Adipocyte (in vitro differentiated cells): Measurements from ENCODE around the gene NBL1.
"Not testable (repeated sequence)": the region's sequence is repeated elsewhere in the genome, so short reads cannot be mapped to it uniquely, and the experiment has no call there.

Source experiments
- DNase-seq: peaks from one replicate; pipeline ENCODE4 v3.0.0-alpha.2; 2015; ENCODE audit warnings: low read depth
- H3K27me3 ChIP-seq: replicated peaks from 2 replicates; pipeline ENCODE4 v1.7.0; 2013; ENCODE audit warnings: mild to moderate bottlenecking, low read length, moderate library complexity; ENCODE audit not compliant: control insufficient read depth, insufficient read depth
- H3K36me3 ChIP-seq: 2 replicates; pipeline ENCODE4 v1.7.0; 2013; ENCODE audit warnings: low read length, mild to moderate bottlenecking, moderate library complexity; ENCODE audit not compliant: control insufficient read depth, insufficient read depth, severe bottlenecking
- H3K4me1 ChIP-seq: 2 replicates; pipeline ENCODE4 v1.7.0; 2013; ENCODE audit warnings: mild to moderate bottlenecking, low read length, moderate library complexity; ENCODE audit not compliant: control insufficient read depth, insufficient read depth
- H3K4me3 ChIP-seq: 2 replicates; pipeline ENCODE4 v1.7.0; 2013; ENCODE audit warnings: mild to moderate bottlenecking, low read length, moderate library complexity
- H3K9ac ChIP-seq: 2 replicates; pipeline ENCODE4 v1.7.0; 2013; ENCODE audit warnings: mild to moderate bottlenecking, low read length, moderate library complexity
- H3K9me3 ChIP-seq: 2 replicates; pipeline ENCODE4 v1.7.0; 2013; ENCODE audit warnings: mild to moderate bottlenecking, low read length, moderate library complexity; ENCODE audit not compliant: control insufficient read depth

Gene NBL1

DNA sequence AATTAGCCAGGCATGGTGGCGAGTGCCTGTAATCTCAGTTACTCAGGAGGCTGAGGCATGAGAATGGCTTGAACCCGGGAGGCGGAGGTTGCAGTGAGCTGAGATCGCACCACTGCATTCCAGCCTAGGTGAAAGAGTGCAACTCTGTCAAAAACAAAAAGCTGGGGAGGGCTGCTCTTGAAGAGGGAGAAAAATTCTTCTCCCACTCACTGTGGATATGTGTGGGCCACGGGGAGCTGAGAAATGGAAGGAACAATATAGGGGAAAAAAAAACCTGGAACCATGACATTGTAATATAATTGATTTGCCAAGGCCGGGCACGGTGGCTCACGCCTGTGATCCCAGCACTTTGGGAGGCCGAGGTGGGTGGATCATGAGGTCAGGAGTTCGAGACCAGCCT is 7.4 kb upstream of the NBL1 start:
- DNase-seq, H3K27me3 ChIP-seq, H3K36me3 ChIP-seq: not testable (repeated sequence)

DNA sequence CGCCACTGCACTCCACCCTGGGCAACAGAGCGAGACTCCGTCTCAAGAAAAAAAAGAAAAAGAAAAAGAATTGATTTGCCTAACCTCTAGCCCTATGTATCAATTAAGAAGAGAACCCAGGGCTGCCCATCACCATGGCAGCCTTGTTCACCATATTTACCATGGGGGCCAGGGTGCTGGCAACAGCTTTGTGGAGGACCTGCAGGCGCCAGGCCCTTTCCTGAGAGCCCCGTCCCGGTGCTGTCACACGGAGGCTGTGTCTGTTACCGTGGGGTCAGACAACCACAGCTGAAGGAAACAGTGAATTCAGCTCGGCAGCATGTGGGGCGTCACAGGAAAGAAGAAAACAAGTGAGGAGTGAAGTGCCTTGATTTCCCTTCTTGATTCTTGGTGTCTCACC is 6.5 kb upstream of the NBL1 start:
- H3K36me3 ChIP-seq = no peaks in the 10 kb centered on the region
- H3K4me3 ChIP-seq = no peak overlapping the region
- no peaks in the 10 kb centered on the region for H3K27me3 ChIP-seq
- H3K9ac ChIP-seq = no peak overlapping the region
- DNase-seq = no peak
- H3K4me1 ChIP-seq = peaks cover 9% of the 10 kb centered on the region
- H3K9me3 ChIP-seq = no peaks in the 10 kb centered on the region

More for the DNA sequence above, 7.4 kb upstream of the NBL1 start:
- H3K4me3 ChIP-seq, H3K4me1 ChIP-seq, H3K9me3 ChIP-seq, H3K9ac ChIP-seq: not testable (repeated sequence)

DNA sequence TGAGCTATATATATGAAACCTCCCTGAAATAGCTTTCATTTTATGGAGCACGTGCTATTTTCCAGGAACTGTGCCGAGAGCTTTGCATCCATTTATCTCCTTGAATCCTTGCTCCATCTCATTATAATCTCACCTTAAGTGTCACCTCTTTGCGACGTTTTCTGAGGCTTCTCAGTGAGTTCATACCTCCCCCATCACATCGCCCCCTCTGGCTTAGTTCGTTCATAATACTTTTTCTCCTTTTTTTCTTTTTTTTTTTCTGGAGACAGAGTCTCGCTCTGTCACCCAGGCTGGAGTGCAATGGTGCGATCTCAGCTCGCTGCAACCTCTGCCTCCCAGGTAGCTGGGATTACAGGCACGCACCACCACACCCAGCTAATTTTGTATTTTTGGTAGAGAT is 4.9 kb upstream of the NBL1 start:
- not testable (repeated sequence) for DNase-seq, H3K27me3 ChIP-seq, H3K9ac ChIP-seq, H3K9me3 ChIP-seq, H3K4me3 ChIP-seq, H3K36me3 ChIP-seq
- peaks cover 15% of the 10 kb centered on the region for H3K4me1 ChIP-seq

DNA sequence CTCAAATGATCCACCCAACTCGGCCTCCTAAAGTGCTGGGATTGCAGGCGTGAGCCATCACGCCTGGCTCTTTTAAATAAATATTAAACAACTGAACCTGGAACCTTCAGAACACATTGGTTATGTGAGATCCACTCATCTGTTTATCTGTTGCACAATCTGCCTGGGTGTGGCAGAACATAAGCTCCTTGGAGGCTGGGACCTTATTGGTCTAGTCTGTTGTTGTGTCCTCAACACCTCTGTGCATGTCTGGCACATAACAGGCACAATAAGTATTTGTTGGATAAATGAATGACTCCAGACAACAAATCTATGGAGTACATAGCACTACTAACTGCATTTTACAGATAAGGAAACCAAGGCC is 4.1 kb upstream of the NBL1 start:
- Histone ChIP-seq H3K4me3 (no peak overlapping the region), H3K4me1 (peaks cover 15% of the 10 kb centered on the region), H3K9me3 (no peaks in the 10 kb centered on the region), H3K9ac (no peak overlapping the region), H3K36me3 (no peaks in the 10 kb centered on the region), H3K27me3 (no peaks in the 10 kb centered on the region)
- peak; percentile 67 for DNase-seq

DNA sequence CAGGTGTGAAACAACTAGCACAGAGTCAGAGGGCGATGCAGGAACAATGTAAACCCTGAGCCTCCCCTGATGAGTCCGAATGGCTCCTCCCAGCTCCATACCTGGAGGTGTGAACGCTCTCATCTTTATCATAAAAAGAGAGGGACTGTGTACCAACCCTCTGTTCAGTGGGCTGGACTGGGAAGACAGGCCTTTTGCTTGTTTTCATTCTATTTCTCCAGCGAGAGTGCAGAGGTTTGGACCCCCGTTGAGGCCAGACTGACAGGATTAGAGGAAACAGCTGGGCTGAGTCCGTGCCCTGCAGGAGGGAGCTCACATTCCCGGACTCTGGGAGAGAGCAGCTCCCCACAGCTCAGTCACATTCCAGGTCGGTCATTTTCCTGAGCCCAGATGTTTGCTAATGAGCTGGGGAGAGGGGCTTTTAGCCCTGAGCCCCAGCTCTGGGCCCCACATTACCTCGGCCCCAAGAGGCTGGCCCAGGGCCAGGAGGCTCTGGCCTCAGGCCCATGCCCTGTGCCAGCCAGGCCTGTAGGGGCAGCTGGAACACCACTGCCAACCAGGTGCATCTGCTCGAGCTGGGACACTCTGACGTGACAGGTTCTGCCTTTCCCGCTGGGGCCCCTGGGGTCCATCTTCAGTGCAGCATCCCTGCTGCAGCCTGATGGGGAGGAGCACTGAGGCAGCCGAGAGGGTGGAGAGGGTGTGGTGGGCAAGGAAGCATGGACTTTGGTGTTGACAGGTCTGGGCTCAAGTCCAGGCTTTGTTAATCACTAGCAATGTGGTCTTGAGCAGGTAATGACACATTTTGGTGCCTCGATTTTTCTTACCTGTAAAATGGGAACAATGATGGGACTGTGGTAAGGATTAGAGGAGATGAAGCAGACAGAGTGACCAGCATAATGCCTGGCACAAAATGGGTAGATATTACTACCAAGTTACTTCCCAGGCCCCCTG is 3.5 kb upstream of the NBL1 start:
- H3K27me3 ChIP-seq = no peaks in the 10 kb centered on the region
- peak; percentile 60 for DNase-seq

DNA sequence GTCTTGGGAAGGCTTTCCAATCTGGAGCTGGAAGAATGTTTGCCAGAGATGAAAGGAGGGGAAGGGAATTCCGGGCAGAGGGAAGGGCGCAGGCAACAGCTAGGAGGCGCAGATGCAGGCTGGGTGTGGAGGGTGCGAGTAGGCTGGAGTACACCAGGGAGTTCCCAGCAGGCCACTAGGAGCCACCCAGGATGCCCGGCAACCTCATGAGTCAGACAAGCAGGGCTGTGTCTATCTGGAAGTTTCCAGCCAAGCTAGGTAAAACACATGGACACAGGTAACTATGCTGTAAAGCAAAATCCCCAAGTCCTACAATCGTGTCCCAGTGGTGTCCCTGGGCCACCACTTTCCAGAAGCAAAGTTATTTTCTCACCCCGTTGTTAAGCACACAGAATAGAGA is 990 bp upstream of the NBL1 start:
- Histone ChIP-seq H3K27me3 (no peaks in the 10 kb centered on the region), H3K4me3 (peak overlapping the region; percentile 83), H3K9me3 (no peaks in the 10 kb centered on the region), H3K36me3 (no peaks in the 10 kb centered on the region), H3K4me1 (peaks cover 28% of the 10 kb centered on the region), H3K9ac (peak overlapping the region; percentile 88)
- DNase-seq = peak; percentile 27

More for the DNA sequence above, 3.5 kb upstream of the NBL1 start:
- no peaks in the 10 kb centered on the region for H3K36me3 ChIP-seq
- H3K4me1 ChIP-seq = peaks cover 18% of the 10 kb centered on the region
- H3K9ac ChIP-seq = no peak overlapping the region
- no peaks in the 10 kb centered on the region for H3K9me3 ChIP-seq
- H3K4me3 ChIP-seq = no peak overlapping the region

DNA sequence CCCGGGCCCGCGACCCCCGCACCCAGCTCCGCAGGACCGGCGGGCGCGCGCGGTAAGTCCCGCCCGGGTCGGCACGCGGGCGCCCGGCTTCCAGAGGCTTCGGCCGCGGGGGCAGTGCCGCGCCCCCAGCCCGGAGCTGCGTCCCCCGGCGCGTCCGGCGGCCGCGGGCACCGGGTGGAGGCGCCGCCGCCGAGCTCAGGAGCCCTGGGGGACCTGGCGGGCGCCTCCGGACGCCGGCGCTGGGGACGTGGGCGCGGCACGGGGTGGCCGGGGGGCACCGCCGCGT is 227 bp downstream of the NBL1 start:
- Histone ChIP-seq H3K9me3 (no peaks in the 10 kb centered on the region), H3K36me3 (no peaks in the 10 kb centered on the region), H3K27me3 (no peaks in the 10 kb centered on the region), H3K9ac (peak overlapping the region; percentile 97), H3K4me3 (peak overlapping the region; percentile 94), H3K4me1 (peaks cover 28% of the 10 kb centered on the region)
- peak; percentile 64 for DNase-seq

DNA sequence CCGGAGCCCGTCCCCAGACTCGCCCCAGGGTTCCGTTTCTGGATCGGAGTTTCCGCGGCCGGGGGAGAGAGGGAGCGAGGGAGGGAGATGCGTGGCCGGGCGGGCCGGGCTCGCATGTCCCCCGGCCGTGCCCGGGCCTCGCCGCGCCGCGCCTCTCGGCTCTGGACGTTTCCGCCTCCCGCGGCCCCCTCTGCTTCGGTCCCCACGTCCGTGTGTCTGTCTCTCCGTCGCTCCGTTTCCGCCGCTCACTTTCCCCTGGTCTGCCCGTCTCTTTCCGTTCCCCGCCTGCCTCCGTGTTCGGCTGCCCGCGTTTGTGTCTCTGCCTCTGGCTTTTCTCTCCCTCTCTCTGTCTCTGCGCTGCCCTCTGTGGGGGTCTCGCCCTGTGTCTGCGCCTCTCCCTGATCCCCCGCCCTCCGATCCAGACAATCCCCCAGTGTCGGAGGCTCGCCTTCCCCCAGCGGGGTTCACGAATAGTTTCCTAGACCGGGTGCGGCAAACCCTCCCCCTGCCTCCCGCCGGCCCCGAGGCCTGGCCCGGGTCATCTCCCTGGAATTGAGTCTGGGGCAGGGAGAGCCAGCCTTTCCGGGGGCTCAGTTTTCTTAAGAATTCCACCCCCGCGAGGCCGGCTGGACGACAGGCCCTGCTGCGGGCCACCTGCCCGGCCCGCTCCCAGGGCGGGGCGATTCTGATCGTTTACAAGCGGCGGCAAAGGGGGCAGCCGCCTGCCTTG is 735 bp downstream of the NBL1 start:
- DNase-seq = peak; percentile 66
- Histone ChIP-seq H3K27me3 (no peaks in the 10 kb centered on the region), H3K36me3 (no peaks in the 10 kb centered on the region), H3K9me3 (no peaks in the 10 kb centered on the region), H3K4me3 (peak overlapping the region; percentile 94), H3K9ac (peak overlapping the region; percentile 97), H3K4me1 (peaks cover 28% of the 10 kb centered on the region)

DNA sequence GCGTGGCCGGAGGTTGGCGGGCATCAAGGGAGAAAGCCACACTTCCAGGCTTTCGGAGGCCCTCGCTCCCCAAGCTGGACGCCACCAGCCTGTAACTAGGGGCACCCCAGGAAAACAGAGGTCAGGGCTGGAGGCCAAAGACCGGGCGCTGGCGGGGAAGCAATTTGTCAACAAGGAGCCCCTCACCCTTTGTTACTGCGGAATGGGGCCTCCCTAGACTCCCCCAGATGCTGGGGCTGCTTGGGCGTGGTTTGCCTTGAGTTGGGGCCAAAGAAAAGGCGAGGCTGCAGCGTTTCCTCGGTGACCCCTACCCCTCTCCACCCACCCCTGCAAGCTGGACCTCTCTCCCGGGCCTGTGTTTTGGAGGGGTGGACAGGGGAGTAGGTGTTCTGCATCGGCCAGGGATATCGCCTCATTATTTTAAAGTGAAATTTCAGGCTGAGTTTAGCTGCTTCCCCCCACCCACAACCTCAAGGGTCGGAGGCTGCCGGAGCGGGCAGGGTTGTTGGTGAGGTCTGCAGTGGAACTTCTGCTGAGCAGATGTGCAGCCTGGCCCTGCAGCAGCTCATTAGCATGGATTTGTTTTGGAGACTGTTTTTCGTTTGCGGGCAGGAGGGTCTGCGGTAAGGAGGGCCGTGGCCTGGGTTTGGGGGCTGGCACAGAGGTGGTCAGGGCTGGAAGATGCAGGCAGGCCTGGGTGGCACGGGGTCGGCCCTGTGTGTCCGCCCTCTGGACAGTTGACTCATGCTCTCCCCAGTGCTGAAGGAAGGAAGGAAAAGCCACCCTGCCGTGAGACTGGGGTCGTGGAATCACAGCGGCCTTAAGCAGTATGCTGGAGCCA is 1.5 kb downstream of the NBL1 start:
- Histone ChIP-seq H3K4me1 (peaks cover 28% of the 10 kb centered on the region), H3K36me3 (no peaks in the 10 kb centered on the region), H3K27me3 (no peaks in the 10 kb centered on the region), H3K4me3 (peak overlapping the region; percentile 94), H3K9ac (peak overlapping the region; percentile 97), H3K9me3 (no peaks in the 10 kb centered on the region)
- DNase-seq = peak; percentile 37

DNA sequence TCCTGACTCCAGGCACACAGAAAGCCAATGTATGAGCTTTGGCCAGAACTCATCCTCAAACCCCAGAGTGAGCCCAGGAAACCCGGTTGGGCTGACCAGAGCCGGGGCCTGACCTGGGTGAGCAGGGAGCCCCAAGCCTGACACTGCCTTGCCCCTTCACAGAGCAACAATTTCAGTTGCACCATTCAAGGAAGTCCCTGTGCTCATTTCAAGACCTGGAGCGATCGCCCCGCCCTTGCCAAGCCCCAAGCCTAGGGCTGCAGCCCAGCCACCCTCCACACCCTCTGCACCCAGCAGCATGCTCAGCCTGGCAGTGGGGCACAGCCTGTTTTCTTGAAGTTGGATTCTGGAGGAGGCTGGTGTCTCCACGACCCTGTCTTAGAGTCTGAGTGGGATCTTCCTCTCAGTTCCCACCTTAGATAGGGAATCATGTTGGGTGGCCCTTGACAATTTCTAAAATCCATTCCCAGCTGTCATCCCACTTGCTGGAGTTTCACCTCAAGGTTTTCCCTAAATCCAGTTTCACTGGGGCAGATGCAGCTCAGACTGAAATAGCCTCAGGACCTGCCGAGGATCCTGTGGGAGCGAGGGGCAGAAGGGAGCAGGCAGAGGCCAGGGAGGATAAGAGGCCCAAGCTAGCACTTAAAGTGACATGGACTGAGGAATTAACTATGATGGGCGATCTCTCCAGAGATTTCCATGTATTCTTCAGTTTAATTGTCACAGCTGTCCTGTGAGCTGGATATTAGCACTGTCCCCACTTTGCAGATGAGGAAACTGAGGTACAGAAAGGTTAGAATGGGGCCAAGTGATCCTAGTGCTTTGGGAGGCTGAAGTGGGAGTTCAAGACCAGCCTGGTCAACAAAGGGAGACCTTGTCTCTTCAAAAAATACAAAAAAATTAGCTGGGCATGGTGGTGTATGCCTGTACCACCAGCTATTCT is 2.5 kb downstream of the NBL1 start:
- no peak for DNase-seq
- no peaks in the 10 kb centered on the region for H3K9me3 ChIP-seq
- peak overlapping the region; percentile 94 for H3K4me3 ChIP-seq
- H3K27me3 ChIP-seq = no peaks in the 10 kb centered on the region
- peaks cover 31% of the 10 kb centered on the region for H3K4me1 ChIP-seq
- peak overlapping the region; percentile 97 for H3K9ac ChIP-seq
- no peaks in the 10 kb centered on the region for H3K36me3 ChIP-seq
